ENCODE measurements around the gene ENPEP.

ENPEP gene

DNA sequence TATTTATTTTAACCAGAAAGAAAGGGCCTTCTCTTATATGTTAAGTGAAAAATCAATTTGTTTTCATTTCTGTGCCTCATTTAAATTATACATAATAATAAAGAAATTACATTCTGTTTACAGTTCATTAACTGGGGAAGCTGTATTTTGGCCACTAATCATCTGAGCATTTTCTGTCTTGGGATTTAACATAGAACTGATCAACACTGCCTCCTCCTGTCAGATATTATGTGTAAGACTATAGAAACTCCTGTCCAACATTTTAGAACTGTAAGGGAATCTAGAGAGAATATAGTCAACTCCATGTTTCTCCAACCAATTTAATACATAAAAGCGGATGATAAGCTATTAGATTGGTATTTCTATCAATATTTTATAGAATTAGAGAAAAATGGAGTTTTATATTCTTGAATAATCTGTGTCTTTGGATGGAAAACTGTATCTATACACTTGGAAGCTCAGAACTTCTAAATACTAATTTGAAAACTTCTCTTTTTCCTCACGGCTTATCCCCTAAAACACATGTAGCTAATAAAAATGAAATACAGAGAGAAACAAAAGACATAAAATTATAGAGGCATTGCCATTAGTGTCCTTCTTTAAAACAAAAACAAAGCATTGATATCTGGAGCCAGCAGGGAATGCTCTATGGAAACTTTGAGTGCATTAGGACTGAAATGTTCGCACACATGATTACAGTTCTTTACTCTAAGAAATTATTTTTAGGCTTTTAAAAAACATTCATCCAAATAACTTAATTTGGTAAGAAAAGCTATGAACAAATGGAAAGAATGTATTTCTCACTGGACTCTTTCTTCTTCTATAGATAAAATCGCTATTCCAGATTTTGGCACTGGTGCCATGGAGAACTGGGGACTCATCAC is 33.1 kb downstream of the ENPEP start:
- no peak overlapping the region for H3K4me3 ChIP-seq (ENCODE audit: severe bottlenecking)
- no peaks in the 10 kb centered on the region for H3K36me3 ChIP-seq (ENCODE audit: low read depth)
- H3K9me3 ChIP-seq (ENCODE audit: severe bottlenecking): no peaks in the 10 kb centered on the region
- H3K27me3 ChIP-seq (ENCODE audit: insufficient read depth, poor library complexity, severe bottlenecking): no peaks in the 10 kb centered on the region
- no peaks in the 10 kb centered on the region for H3K4me1 ChIP-seq (ENCODE audit: insufficient read depth, poor library complexity, severe bottlenecking)
- peak; percentile 59; the same call in 1 of the 3 replicates for ATAC-seq (ENCODE audit: low read depth)
- no peak for DNase-seq (ENCODE audit: low spot score)
- no peak overlapping the region for H3K27ac ChIP-seq (ENCODE audit: poor library complexity, severe bottlenecking)
- TF ChIP-seq CTCF (IDR thresholded peaks at IDR 0.05; ENCODE audit: poor library complexity, severe bottlenecking): peak; percentile 50

DNA sequence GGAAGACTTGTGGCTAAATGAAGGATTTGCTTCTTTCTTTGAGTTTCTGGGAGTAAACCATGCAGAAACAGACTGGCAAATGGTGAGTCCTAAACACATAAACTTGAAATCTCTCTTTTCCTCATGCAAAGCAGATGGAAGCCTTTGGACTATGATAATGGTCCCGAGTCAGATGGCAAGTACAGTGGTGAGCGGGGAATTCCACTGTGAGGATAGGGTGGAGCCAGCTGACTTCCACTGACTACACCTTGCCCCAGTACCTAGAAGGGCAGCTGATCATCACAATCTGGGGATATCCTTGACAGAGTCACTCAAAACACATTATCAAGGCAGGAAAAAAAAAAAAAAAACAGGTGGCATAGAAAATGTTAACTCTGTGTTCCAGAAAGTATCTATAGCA is 34.3 kb downstream of the ENPEP start:
- TF ChIP-seq CTCF (IDR thresholded peaks at IDR 0.05; ENCODE audit: poor library complexity, severe bottlenecking): no peak
- DNase-seq (ENCODE audit: low spot score) (no peak), ATAC-seq (ENCODE audit: low read depth) (no peak)

GRCh38 chr4:110510955-110511544 is 35.1 kb downstream of the ENPEP start:
- Histone ChIP-seq H3K9me3 (ENCODE audit: severe bottlenecking) (no peaks in the 10 kb centered on the region), H3K4me1 (ENCODE audit: insufficient read depth, poor library complexity, severe bottlenecking) (no peaks in the 10 kb centered on the region), H3K27me3 (ENCODE audit: insufficient read depth, poor library complexity, severe bottlenecking) (no peaks in the 10 kb centered on the region), H3K4me3 (ENCODE audit: severe bottlenecking) (no peak overlapping the region), H3K36me3 (ENCODE audit: low read depth) (no peaks in the 10 kb centered on the region), H3K27ac (ENCODE audit: poor library complexity, severe bottlenecking) (no peak overlapping the region)
- DNase-seq (ENCODE audit: low spot score): no peak
- TF ChIP-seq CTCF (IDR thresholded peaks at IDR 0.05; ENCODE audit: poor library complexity, severe bottlenecking): peak; percentile 86
- ATAC-seq (ENCODE audit: low read depth): peak; percentile 60; the same call in 1 of the 3 replicates

More for the DNA sequence above, 34.3 kb downstream of the ENPEP start:
- H3K36me3 ChIP-seq (ENCODE audit: low read depth): no peaks in the 10 kb centered on the region
- H3K27me3 ChIP-seq (ENCODE audit: insufficient read depth, poor library complexity, severe bottlenecking): no peaks in the 10 kb centered on the region
- no peaks in the 10 kb centered on the region for H3K9me3 ChIP-seq (ENCODE audit: severe bottlenecking)
- no peaks in the 10 kb centered on the region for H3K4me1 ChIP-seq (ENCODE audit: insufficient read depth, poor library complexity, severe bottlenecking)
- no peak overlapping the region for H3K27ac ChIP-seq (ENCODE audit: poor library complexity, severe bottlenecking)
- H3K4me3 ChIP-seq (ENCODE audit: severe bottlenecking): no peak overlapping the region

DNA sequence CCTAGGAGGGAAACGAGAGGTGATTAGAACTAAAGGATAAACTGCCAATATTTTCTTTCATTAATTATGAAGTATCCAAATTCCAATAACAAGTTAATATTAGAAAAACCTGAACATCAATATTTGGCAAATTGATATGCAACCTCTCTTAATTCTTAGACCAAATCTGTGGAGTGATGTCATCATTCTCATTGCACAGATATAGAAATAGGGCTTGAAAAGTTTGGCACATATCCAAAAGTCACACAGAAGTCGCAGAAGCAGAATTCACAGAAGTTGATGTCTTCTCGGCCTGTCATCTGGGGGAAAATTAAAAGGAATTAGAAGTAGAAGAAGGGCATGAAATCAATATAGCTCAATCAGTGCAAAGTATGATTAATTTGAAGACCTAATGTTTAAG is 36.9 kb downstream of the ENPEP start:
- ATAC-seq (ENCODE audit: low read depth): no peak
- Histone ChIP-seq H3K4me3 (ENCODE audit: severe bottlenecking) (no peak overlapping the region), H3K4me1 (ENCODE audit: insufficient read depth, poor library complexity, severe bottlenecking) (no peaks in the 10 kb centered on the region), H3K9me3 (ENCODE audit: severe bottlenecking) (no peaks in the 10 kb centered on the region), H3K27ac (ENCODE audit: poor library complexity, severe bottlenecking) (no peak overlapping the region), H3K27me3 (ENCODE audit: insufficient read depth, poor library complexity, severe bottlenecking) (no peaks in the 10 kb centered on the region), H3K36me3 (ENCODE audit: low read depth) (no peaks in the 10 kb centered on the region)
- TF ChIP-seq CTCF (IDR thresholded peaks at IDR 0.05; ENCODE audit: poor library complexity, severe bottlenecking): no peak
- no peak for DNase-seq (ENCODE audit: low spot score)

Data from RWPE2 (cell line).